ENCODE measurements around the gene SRM. TPM values are rescaled to one million over a fixed set of nuclear protein-coding genes. Genes with fewer than 3 reads are reported as not detected.

Gene SRM
- total RNA-seq, 1 donor, result 21.0 TPM

DNA sequence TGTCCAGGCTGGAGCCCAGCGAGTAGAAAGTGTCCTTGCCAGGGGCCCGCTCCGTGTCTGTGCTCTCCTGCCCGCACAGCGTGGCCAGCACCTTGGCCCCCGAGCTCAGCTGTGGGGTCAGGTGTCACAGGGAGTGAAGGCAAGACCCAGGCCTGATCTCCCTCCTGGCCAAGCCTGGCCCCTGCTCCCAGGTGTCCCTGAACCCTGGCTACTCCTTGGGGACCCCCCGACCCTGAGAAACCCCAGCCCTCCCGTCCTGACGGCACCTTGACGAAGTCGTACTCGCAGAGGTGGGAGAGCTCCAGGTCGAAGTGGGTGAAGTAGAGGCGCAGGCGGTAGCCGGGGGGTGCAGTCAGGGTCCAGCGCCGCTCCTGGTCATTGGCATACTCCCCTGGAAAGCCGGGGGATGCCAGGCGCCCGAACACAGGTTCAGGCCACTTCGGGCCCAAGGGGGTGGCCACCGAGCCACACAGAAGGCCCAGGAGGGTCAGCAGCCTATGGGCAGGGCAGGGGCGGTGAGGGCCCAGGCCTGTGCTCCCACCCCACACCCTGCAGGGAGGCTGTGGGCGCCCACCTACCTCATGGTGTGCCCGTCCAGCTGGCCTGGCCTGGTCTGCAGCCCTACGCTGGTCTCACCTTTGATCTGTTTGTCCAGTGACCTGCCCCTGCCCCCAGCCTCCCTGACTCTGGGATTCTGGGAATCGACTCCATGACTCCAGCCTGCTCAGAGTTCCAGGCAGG lies 13.0 kb downstream of the SRM start, which contains the start of gene MASP2:
Gene MASP2, minus strand, starts transcription at position 615 of the 741 bp plus-strand sequence. Its CDS starts 32 bp downstream, at position 583.
- Histone ChIP-seq H3K79me2 (ENCODE audit: insufficient read depth, low read length) (no peaks in the 10 kb centered on the region), H3K4me3 (ENCODE audit: insufficient read depth, low read length) (no peak within 1 kb of the TSS), H3K27ac (ENCODE audit: low read depth, low read length) (no peak within 1 kb of the TSS), H3K36me3 (ENCODE audit: insufficient read depth, low read length) (no peaks in the 10 kb centered on the region), H3K27me3 (ENCODE audit: insufficient read depth, low read length) (no peaks in the 10 kb centered on the region), H3K9me3 (ENCODE audit: low read depth, low read length) (no peaks in the 10 kb centered on the region), H4K20me1 (ENCODE audit: insufficient read depth, low read length) (no peaks in the 10 kb centered on the region), H3K4me1 (ENCODE audit: insufficient read depth, low read length) (no peaks in the 10 kb centered on the region), H3K4me2 (ENCODE audit: insufficient read depth, low read length) (no peak within 1 kb of the TSS), H2AFZ (ENCODE audit: low read length) (no peak within 1 kb of the TSS)
- no peak for TF ChIP-seq CTCF (IDR thresholded peaks at IDR 0.05; ENCODE audit: extremely low read depth, low read depth, low read length)
- DNase-seq (ENCODE audit: insufficient read length, low spot score, missing footprints), result no peak

DNA sequence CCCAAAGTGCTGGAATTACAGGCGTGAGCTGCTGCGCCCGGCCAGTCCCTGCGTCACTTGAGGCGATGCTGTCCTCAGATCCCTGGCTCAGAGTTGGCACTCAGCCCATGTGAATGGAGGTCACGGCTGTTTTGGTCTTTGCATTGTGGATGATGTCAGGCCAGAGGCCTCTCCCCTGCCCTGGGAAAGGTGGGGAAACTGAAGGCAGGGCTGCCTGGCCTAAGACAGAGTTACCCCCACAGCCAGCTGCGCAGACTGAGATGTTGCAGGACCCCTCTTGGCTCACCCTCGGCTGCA lies 13.6 kb downstream of the SRM start:
- H3K27me3 ChIP-seq (ENCODE audit: insufficient read depth, low read length), result no peaks in the 10 kb centered on the region
- TF ChIP-seq CTCF (IDR thresholded peaks at IDR 0.05; ENCODE audit: extremely low read depth, low read depth, low read length), result no peak

DNA sequence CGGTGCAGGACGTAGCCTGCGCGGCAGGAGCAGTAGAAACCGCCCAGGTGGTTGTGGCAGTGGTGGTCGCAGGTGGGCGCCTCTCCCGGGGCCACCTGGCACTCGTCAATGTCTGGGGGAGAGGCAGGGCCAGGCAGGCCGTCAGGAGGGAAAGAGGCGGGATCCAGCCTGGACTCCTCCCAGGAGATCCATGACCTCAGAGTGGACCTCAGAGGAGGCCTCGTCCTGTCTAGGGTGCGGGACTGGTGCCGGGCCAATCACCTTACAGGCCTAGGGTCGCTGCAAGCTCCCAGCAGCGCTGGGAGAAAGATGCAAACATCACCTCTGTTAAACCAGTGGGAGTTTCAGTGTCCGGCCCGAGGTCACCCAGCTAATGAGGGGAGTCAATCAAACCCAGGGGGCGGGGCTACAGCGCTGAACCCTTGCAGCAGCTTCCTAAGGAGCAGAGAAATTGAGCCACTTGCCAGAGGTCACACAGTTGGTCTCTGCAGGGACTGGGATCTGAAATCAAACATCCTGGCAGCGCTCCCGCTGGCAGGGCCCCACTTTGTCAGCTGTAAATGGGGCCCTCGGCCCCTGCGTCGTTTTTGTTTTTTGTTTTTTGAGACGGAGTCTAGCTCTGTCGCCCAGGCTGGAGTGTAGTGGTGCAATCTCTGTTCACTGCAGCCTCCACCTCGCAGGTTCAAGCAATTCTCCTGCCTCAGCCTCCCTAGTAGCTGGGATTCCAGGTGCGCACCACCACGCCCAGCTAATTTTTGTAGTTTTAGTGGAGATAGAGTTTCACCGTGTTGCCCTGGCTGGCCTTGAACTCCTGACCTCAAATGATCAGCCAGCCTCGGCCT lies 14.2 kb downstream of the SRM start:
- Histone ChIP-seq H3K36me3 (ENCODE audit: insufficient read depth, low read length) (no peaks in the 10 kb centered on the region), H3K27ac (ENCODE audit: low read depth, low read length) (no peak overlapping the region), H3K9me3 (ENCODE audit: low read depth, low read length) (no peaks in the 10 kb centered on the region), H4K20me1 (ENCODE audit: insufficient read depth, low read length) (no peaks in the 10 kb centered on the region), H2AFZ (ENCODE audit: low read length) (no peak overlapping the region), H3K27me3 (ENCODE audit: insufficient read depth, low read length) (no peaks in the 10 kb centered on the region), H3K4me2 (ENCODE audit: insufficient read depth, low read length) (no peak overlapping the region), H3K4me3 (ENCODE audit: insufficient read depth, low read length) (no peak overlapping the region), H3K4me1 (ENCODE audit: insufficient read depth, low read length) (no peaks in the 10 kb centered on the region), H3K79me2 (ENCODE audit: insufficient read depth, low read length) (no peaks in the 10 kb centered on the region)
- DNase-seq (ENCODE audit: insufficient read length, low spot score, missing footprints), result peak; percentile 66
- no peak for TF ChIP-seq CTCF (IDR thresholded peaks at IDR 0.05; ENCODE audit: extremely low read depth, low read depth, low read length)

More for the DNA sequence above, 13.6 kb downstream of the SRM start:
- H3K4me1 ChIP-seq (ENCODE audit: insufficient read depth, low read length), result no peaks in the 10 kb centered on the region
- no peaks in the 10 kb centered on the region for H3K9me3 ChIP-seq (ENCODE audit: low read depth, low read length)
- no peaks in the 10 kb centered on the region for H3K36me3 ChIP-seq (ENCODE audit: insufficient read depth, low read length)
- no peak overlapping the region for H3K4me3 ChIP-seq (ENCODE audit: insufficient read depth, low read length)
- no peak overlapping the region for H3K4me2 ChIP-seq (ENCODE audit: insufficient read depth, low read length)
- DNase-seq (ENCODE audit: insufficient read length, low spot score, missing footprints), result no peak
- H3K79me2 ChIP-seq (ENCODE audit: insufficient read depth, low read length), result no peaks in the 10 kb centered on the region
- no peak overlapping the region for H2AFZ ChIP-seq (ENCODE audit: low read length)
- H4K20me1 ChIP-seq (ENCODE audit: insufficient read depth, low read length), result no peaks in the 10 kb centered on the region
- H3K27ac ChIP-seq (ENCODE audit: low read depth, low read length), result no peak overlapping the region

GRCh38 chr1:11044849-11045427 lies 14.9 kb downstream of the SRM start:
- no peak for TF ChIP-seq CTCF (IDR thresholded peaks at IDR 0.05; ENCODE audit: extremely low read depth, low read depth, low read length)
- no peaks in the 10 kb centered on the region for H3K9me3 ChIP-seq (ENCODE audit: low read depth, low read length)
- H3K36me3 ChIP-seq (ENCODE audit: insufficient read depth, low read length), result no peaks in the 10 kb centered on the region
- H3K4me3 ChIP-seq (ENCODE audit: insufficient read depth, low read length), result no peak overlapping the region
- no peaks in the 10 kb centered on the region for H4K20me1 ChIP-seq (ENCODE audit: insufficient read depth, low read length)
- H3K4me2 ChIP-seq (ENCODE audit: insufficient read depth, low read length), result no peak overlapping the region
- no peaks in the 10 kb centered on the region for H3K27me3 ChIP-seq (ENCODE audit: insufficient read depth, low read length)
- no peak overlapping the region for H3K27ac ChIP-seq (ENCODE audit: low read depth, low read length)
- peak; percentile 62 for DNase-seq (ENCODE audit: insufficient read length, low spot score, missing footprints)
- no peaks in the 10 kb centered on the region for H3K79me2 ChIP-seq (ENCODE audit: insufficient read depth, low read length)
- no peaks in the 10 kb centered on the region for H3K4me1 ChIP-seq (ENCODE audit: insufficient read depth, low read length)
- H2AFZ ChIP-seq (ENCODE audit: low read length), result no peak overlapping the region

Measured in osteoblast (primary cell).